NCI-H146 (cell line): ENCODE results near the gene HBP1.
"Not testable (repeated sequence)": the region's sequence is repeated elsewhere in the genome, so short reads cannot be mapped to it uniquely, and the experiment has no call there.

ENCODE experiments used
- DNase-seq: peaks from one replicate; lab custom pipeline; 2025; lab: John Stamatoyannopoulos, UW

HBP1 gene

GRCh38 chr7:107186240-107186639 is 17.4 kb downstream of the HBP1 start:
- no peak for DNase-seq

GRCh38 chr7:107187774-107188173 is 19.0 kb downstream of the HBP1 start:
- DNase-seq, result no peak

GRCh38 chr7:107190090-107190489 is 21.3 kb downstream of the HBP1 start:
- DNase-seq, result no peak

GRCh38 chr7:107194052-107194451 is 25.2 kb downstream of the HBP1 start:
- no peak for DNase-seq

- DNase-seq, result no peak
Observed at GRCh38 chr7:107196834-107197610, 28.2 kb downstream of the HBP1 start.

GRCh38 chr7:107201795-107202450 is 33.1 kb downstream of the HBP1 start:
- peak; percentile 53 for DNase-seq

GRCh38 chr7:107203607-107204006 is 34.8 kb downstream of the HBP1 start:
- no peak for DNase-seq

GRCh38 chr7:107206136-107206535 is 37.3 kb downstream of the HBP1 start:
- DNase-seq, result no peak

- no peak for DNase-seq
Observed at GRCh38 chr7:107206706-107207105, 37.9 kb downstream of the HBP1 start.

GRCh38 chr7:107207459-107207858 is 38.7 kb downstream of the HBP1 start:
- no peak for DNase-seq

GRCh38 chr7:107208024-107208521 is 39.3 kb downstream of the HBP1 start:
- no peak for DNase-seq

- no peak for DNase-seq
Observed at GRCh38 chr7:107208563-107208962, 39.8 kb downstream of the HBP1 start.

- DNase-seq, result no peak
Observed at GRCh38 chr7:107209565-107209964, 40.8 kb downstream of the HBP1 start.

- DNase-seq, result no peak
Observed at GRCh38 chr7:107210400-107210799, 41.6 kb downstream of the HBP1 start.

GRCh38 chr7:107212725-107213124 is 43.9 kb downstream of the HBP1 start:
- DNase-seq, result no peak

GRCh38 chr7:107213193-107213788 is 44.5 kb downstream of the HBP1 start:
- no peak for DNase-seq

GRCh38 chr7:107213945-107214344 is 45.1 kb downstream of the HBP1 start:
- DNase-seq, result no peak

- no peak for DNase-seq
Observed at GRCh38 chr7:107219563-107220244, 50.9 kb downstream of the HBP1 start.

GRCh38 chr7:107220356-107220755 is 51.6 kb downstream of the HBP1 start:
- no peak for DNase-seq

GRCh38 chr7:107220806-107221205 is 52.0 kb downstream of the HBP1 start:
- DNase-seq, result not testable (repeated sequence)

- DNase-seq, result no peak
Observed at GRCh38 chr7:107224374-107225223, 55.8 kb downstream of the HBP1 start.
